RWPE1 (cell line): Measurements from ENCODE around the gene PIKFYVE.

ENCODE experiments used
- CTCF ChIA-PET: fragments of 350-600 bp; sonication (Branson Sonifier 250); formaldehyde crosslinking; extraction: SDS; loops from one replicate; lab custom pipeline; 2021; lab: Yijun Ruan, JAX
- POLR2A ChIA-PET: fragments of 400-600 bp; formaldehyde crosslinking; extraction: SDS; loops from one replicate; lab custom pipeline; 2020; ENCODE audit warnings: antibody characterized with exemption; ENCODE audit not compliant: low non-redundant PET; lab: Yijun Ruan, JAX
- DNase-seq: peaks from one replicate; pipeline ENCODE4 v3.0.0; 2012; ENCODE audit warnings: low spot score
- H3K27ac ChIP-seq: fragments of 450-650 bp; 2 replicates; pipeline ENCODE4 v1.5.1; 2017
- TF ChIP-seq, protein P1 (sequence below): fragments of 450-650 bp; conservative IDR thresholded peaks from 2 replicates; pipeline ENCODE4 v1.5.1; 2017; ENCODE audit warnings: low read depth, mild to moderate bottlenecking

Gene PIKFYVE

DNA sequence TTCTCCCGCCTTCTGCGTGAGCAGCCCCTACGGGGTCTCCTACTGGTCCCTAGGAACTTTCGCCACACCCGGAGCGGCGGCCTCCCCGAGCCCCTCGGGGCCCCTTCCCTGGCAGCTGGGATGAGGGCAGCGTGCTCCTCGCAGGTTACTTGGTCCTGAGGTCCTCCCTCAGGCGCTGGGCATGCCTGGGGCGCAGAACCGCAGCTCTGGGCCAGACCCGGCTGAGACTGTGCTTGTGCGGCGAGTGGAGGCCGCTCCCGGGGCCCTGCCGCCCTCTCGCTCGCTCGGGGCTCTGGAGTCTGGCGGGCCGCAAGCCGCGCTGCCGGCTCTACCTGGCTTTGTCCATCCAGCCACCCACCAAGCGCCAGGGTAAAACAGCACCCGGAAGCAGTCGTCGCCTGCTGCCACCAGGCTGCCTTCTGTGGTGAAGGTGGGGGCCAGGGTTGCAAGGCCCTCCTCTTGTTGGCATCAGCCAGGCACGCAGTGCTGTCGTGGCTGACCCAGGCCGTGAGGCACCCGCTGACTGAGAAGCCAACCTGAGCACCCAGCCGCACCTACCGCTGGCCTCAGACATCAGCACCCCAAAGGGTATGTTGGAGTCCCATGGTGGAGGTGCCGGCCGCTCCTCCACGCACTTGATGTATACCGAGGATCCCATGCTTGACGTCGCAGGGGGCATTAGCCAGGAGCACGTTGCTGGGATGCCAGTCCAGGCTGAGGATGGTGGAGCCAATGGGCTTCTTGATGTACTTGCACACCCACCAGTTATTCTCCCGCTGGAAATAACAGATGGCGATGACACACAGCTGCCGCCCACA lies 94.4 kb downstream of the PIKFYVE start:
- TF ChIP-seq, protein P1, sequence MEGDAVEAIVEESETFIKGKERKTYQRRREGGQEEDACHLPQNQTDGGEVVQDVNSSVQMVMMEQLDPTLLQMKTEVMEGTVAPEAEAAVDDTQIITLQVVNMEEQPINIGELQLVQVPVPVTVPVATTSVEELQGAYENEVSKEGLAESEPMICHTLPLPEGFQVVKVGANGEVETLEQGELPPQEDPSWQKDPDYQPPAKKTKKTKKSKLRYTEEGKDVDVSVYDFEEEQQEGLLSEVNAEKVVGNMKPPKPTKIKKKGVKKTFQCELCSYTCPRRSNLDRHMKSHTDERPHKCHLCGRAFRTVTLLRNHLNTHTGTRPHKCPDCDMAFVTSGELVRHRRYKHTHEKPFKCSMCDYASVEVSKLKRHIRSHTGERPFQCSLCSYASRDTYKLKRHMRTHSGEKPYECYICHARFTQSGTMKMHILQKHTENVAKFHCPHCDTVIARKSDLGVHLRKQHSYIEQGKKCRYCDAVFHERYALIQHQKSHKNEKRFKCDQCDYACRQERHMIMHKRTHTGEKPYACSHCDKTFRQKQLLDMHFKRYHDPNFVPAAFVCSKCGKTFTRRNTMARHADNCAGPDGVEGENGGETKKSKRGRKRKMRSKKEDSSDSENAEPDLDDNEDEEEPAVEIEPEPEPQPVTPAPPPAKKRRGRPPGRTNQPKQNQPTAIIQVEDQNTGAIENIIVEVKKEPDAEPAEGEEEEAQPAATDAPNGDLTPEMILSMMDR: no peak
- ChIA-PET CTCF (no interaction called here), POLR2A (no interaction called here)
- no peak overlapping the region for H3K27ac ChIP-seq
- no peak for DNase-seq

- CTCF ChIA-PET: no interaction called here
- TF ChIP-seq, protein P1: no peak
- no peak overlapping the region for H3K27ac ChIP-seq
- POLR2A ChIA-PET: no interaction called here
- no peak for DNase-seq
Measured at GRCh38 chr2:208361077-208361441, 95.0 kb downstream of the PIKFYVE start.

GRCh38 chr2:208363485-208363884 lies 97.4 kb downstream of the PIKFYVE start:
- peak; percentile 6 for DNase-seq
- TF ChIP-seq, protein P1: no peak
- ChIA-PET CTCF (no interaction called here), POLR2A (no interaction called here)
- no peak overlapping the region for H3K27ac ChIP-seq

- CTCF ChIA-PET: interaction anchor here (0.5 to 0.6 kb wide), 2 partner anchors 211 to 548 kb away, joined by 3 read pairs; no protein-coding TSS in a partner anchor
- POLR2A ChIA-PET: no interaction called here
- H3K27ac ChIP-seq: no peak overlapping the region
- TF ChIP-seq, protein P1: no peak
- no peak for DNase-seq
Measured at GRCh38 chr2:208366215-208367127, 100.4 kb downstream of the PIKFYVE start.

- CTCF ChIA-PET: interaction anchor here (0.7 kb wide), 1 partner anchor 965 kb away, joined by 3 read pairs; no protein-coding TSS in a partner anchor
- POLR2A ChIA-PET: no interaction called here
- TF ChIP-seq, protein P1: no peak
- peak; percentile 69 for DNase-seq
- H3K27ac ChIP-seq: no peak overlapping the region
Measured at GRCh38 chr2:208369091-208369490, 103.0 kb downstream of the PIKFYVE start.
